Measurements from ENCODE around the gene PLA2G2D.

The PLA2G2D gene

DNA sequence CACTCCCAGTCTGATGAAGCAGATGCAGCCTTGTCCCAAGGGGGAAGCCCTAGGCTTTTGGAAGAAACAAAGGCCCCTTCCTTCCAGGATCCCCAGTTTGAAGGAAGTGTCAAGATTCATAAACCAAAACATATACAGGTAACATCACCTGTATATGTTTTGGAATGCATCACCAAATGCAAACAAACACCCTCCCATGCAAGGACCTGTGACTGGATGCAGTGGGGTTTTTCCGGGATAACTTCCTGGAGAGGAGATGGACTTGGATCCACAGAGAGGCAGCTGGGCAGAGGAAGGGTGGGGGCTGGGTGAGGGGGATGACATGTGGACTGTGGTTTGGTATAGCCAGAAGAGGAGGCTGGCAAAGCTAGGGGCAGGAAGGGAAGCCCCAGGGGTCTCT is 18.3 kb upstream of the PLA2G2D start:
- H4K20me1 ChIP-seq (ENCODE audit: low read depth, low read length): no peaks in the 10 kb centered on the region
- H3K27ac ChIP-seq (ENCODE audit: low read depth, low read length): no peak overlapping the region
- H3K4me2 ChIP-seq (ENCODE audit: low read depth, low read length, poor library complexity, severe bottlenecking): no peak overlapping the region

DNA sequence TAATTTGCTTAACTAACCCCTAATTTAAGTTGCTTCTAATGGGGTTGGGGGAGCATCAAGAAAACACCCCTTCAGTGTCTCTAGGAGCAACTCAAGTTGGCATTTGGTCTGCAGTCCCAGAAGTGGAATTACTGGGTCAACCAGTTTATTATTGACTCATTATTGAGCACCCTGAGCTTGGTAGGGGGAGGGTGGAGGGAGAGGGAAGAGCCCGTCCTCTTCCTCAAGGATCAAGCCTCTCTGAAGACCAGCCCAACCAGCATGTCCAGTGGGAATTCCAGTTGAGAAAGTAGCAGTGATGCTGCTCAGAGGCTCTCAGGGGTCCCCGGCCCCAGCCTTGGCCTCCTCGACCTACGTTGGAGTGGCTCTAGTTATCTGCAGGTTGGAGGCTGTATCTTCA is 17.7 kb upstream of the PLA2G2D start:
- Histone ChIP-seq H4K20me1 (ENCODE audit: low read depth, low read length) (no peaks in the 10 kb centered on the region), H3F3A (ENCODE audit: insufficient read depth) (no peaks in the 10 kb centered on the region), H3K27ac (ENCODE audit: low read depth, low read length) (no peak overlapping the region), H3K36me3 (ENCODE audit: low read length) (no peaks in the 10 kb centered on the region), H3K79me2 (ENCODE audit: insufficient read depth, low read length) (no peaks in the 10 kb centered on the region), H3K9me3 (ENCODE audit: insufficient read depth, low read length) (no peaks in the 10 kb centered on the region), H2AFZ (ENCODE audit: low read depth, low read length, severe bottlenecking) (no peak overlapping the region), H3K27me3 (ENCODE audit: low read length) (no peaks in the 10 kb centered on the region), H3K9ac (ENCODE audit: low read length) (no peak overlapping the region), H3K4me2 (ENCODE audit: low read depth, low read length, poor library complexity, severe bottlenecking) (no peak overlapping the region), H3K4me3 (ENCODE audit: insufficient read depth, low read length, poor library complexity, severe bottlenecking) (no peak overlapping the region), H3K9me2 (replicated peaks; ENCODE audit: insufficient read depth, low read length) (no peaks in the 10 kb centered on the region)
- no peak for TF ChIP-seq EZH2phosphoT487 (conservative IDR thresholded peaks at IDR 0.05; ENCODE audit: low read length)
- TF ChIP-seq, protein P1, sequence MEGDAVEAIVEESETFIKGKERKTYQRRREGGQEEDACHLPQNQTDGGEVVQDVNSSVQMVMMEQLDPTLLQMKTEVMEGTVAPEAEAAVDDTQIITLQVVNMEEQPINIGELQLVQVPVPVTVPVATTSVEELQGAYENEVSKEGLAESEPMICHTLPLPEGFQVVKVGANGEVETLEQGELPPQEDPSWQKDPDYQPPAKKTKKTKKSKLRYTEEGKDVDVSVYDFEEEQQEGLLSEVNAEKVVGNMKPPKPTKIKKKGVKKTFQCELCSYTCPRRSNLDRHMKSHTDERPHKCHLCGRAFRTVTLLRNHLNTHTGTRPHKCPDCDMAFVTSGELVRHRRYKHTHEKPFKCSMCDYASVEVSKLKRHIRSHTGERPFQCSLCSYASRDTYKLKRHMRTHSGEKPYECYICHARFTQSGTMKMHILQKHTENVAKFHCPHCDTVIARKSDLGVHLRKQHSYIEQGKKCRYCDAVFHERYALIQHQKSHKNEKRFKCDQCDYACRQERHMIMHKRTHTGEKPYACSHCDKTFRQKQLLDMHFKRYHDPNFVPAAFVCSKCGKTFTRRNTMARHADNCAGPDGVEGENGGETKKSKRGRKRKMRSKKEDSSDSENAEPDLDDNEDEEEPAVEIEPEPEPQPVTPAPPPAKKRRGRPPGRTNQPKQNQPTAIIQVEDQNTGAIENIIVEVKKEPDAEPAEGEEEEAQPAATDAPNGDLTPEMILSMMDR (IDR thresholded peaks at IDR 0.05; ENCODE audit: insufficient read depth, low read length, poor library complexity, severe bottlenecking): no peak

More for the DNA sequence above, 18.3 kb upstream of the PLA2G2D start:
- no peak overlapping the region for H3K4me3 ChIP-seq (ENCODE audit: insufficient read depth, low read length, poor library complexity, severe bottlenecking)
- TF ChIP-seq EZH2phosphoT487 (conservative IDR thresholded peaks at IDR 0.05; ENCODE audit: low read length): no peak
- TF ChIP-seq, protein P1 (IDR thresholded peaks at IDR 0.05; ENCODE audit: insufficient read depth, low read length, poor library complexity, severe bottlenecking): no peak
- no peaks in the 10 kb centered on the region for H3K36me3 ChIP-seq (ENCODE audit: low read length)
- no peaks in the 10 kb centered on the region for H3K9me2 ChIP-seq (replicated peaks; ENCODE audit: insufficient read depth, low read length)
- H3F3A ChIP-seq (ENCODE audit: insufficient read depth): no peaks in the 10 kb centered on the region
- no peak overlapping the region for H2AFZ ChIP-seq (ENCODE audit: low read depth, low read length, severe bottlenecking)
- no peak overlapping the region for H3K9ac ChIP-seq (ENCODE audit: low read length)
- no peaks in the 10 kb centered on the region for H3K79me2 ChIP-seq (ENCODE audit: insufficient read depth, low read length)
- H3K9me3 ChIP-seq (ENCODE audit: insufficient read depth, low read length): no peaks in the 10 kb centered on the region
- H3K27me3 ChIP-seq (ENCODE audit: low read length): no peaks in the 10 kb centered on the region

DNA sequence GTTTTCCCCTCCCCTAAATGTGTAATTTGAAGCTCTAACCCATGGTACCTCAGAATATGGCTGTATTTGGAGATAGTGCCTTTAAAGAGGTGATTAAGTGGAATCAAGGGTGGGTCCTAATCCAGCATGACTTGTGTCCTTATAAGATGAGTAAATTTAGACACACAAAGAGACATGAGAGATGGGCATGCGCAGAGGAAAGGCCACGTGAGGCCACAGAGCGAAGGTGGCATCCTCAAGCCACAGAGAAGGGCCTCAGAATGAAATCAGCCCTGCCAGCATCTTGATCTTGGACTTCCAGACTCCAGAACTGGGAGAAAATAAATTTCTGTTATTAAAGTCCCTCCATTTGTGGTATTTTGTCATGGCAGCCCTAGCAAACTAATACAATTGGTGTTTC is 16.9 kb upstream of the PLA2G2D start:
- Histone ChIP-seq H3K27ac (ENCODE audit: low read depth, low read length) (no peak overlapping the region), H3F3A (ENCODE audit: insufficient read depth) (no peaks in the 10 kb centered on the region), H4K20me1 (ENCODE audit: low read depth, low read length) (no peaks in the 10 kb centered on the region), H3K4me3 (ENCODE audit: insufficient read depth, low read length, poor library complexity, severe bottlenecking) (no peak overlapping the region), H3K79me2 (ENCODE audit: insufficient read depth, low read length) (no peaks in the 10 kb centered on the region), H3K4me2 (ENCODE audit: low read depth, low read length, poor library complexity, severe bottlenecking) (no peak overlapping the region), H3K9ac (ENCODE audit: low read length) (no peak overlapping the region), H3K27me3 (ENCODE audit: low read length) (no peaks in the 10 kb centered on the region), H3K9me2 (replicated peaks; ENCODE audit: insufficient read depth, low read length) (no peaks in the 10 kb centered on the region), H2AFZ (ENCODE audit: low read depth, low read length, severe bottlenecking) (no peak overlapping the region), H3K36me3 (ENCODE audit: low read length) (no peaks in the 10 kb centered on the region), H3K9me3 (ENCODE audit: insufficient read depth, low read length) (no peaks in the 10 kb centered on the region)
- no peak for TF ChIP-seq EZH2phosphoT487 (conservative IDR thresholded peaks at IDR 0.05; ENCODE audit: low read length)
- TF ChIP-seq, protein P1 (IDR thresholded peaks at IDR 0.05; ENCODE audit: insufficient read depth, low read length, poor library complexity, severe bottlenecking): no peak

All from SU-DHL-6 (cell line).